B cell (primary cell): Measurements from ENCODE around the gene FAM217A. TPM values are rescaled to one million over a fixed set of nuclear protein-coding genes. Genes with fewer than 3 reads are reported as not detected.

Source experiments
- ATAC-seq: fragments of 200-7000 bp; cut with Tn5 transposase; one replicate; pipeline ENCODE4 v1.10.0; 2021; ENCODE audit warnings: low read depth, mild to moderate bottlenecking, moderate number of reproducible peaks, moderate library complexity
- CTCF ChIA-PET: fragments of 350-600 bp; sonication (Branson Sonifier 250); formaldehyde crosslinking; loops from one replicate; lab custom pipeline; 2021; ENCODE audit warnings: antibody characterized with exemption, inconsistent platforms; lab: Charles Lee
- POLR2A ChIA-PET: fragments of 350-600 bp; sonication (Branson Sonifier 250); formaldehyde crosslinking; loops from one replicate; lab custom pipeline; 2021; ENCODE audit warnings: antibody characterized with exemption; lab: Charles Lee
- DNase-seq: peaks from one replicate; pipeline ENCODE4 v3.0.0; 2013
- H2AFZ ChIP-seq: 2 replicates; pipeline ENCODE4 v1.6.1; 2012; ENCODE audit warnings: mild to moderate bottlenecking, low read depth, low read length; ENCODE audit not compliant: insufficient read depth, poor library complexity, severe bottlenecking
- H3K27ac ChIP-seq, 2 donors: 1 replicate in 1 of 2; 2 replicates in 1 of 2; pipeline ENCODE4 v1.5.1; 2012 to 2013; ENCODE audit warnings: low read length in 2 of 2, mild to moderate bottlenecking in 2 of 2, moderate library complexity in 1 of 2
- H3K27me3 ChIP-seq, 4 experiments: fragments of 200-600 bp in 1 of 4; sonication (generic) in 1 of 4; replicated peaks in 1 of 4; 1 replicate in 2 of 4; 2 replicates in 2 of 4; pipeline versions ENCODE4 v1.6.1 to v1.7.0; 2013 to 2016; ENCODE audit warnings: low read length in 3 of 4, mild to moderate bottlenecking in 2 of 4, mixed read lengths in 1 of 4, moderate library complexity in 1 of 4; ENCODE audit not compliant: insufficient read depth in 4 of 4, control insufficient read depth in 3 of 4; ENCODE audit errors: control extremely low read depth in 1 of 4
- H3K36me3 ChIP-seq, 2 experiments: replicated peaks in 1 of 2; 1 replicate in 1 of 2; 2 replicates in 1 of 2; pipeline versions ENCODE4 v1.6.1 to v1.7.1; 2013; ENCODE audit warnings: low read length in 1 of 2; ENCODE audit not compliant: insufficient read depth in 2 of 2, control insufficient read depth in 1 of 2; ENCODE audit errors: control extremely low read depth in 1 of 2, extremely low read depth in 1 of 2
- H3K4me1 ChIP-seq, 2 donors: fragments of 200-600 bp in 1 of 2; sonication (generic) in 1 of 2; 1 replicate in 1 of 2; 2 replicates in 1 of 2; pipeline versions ENCODE4 v1.5.1 to v1.6.1; 2013 to 2017; ENCODE audit warnings: low read length in 2 of 2; ENCODE audit not compliant: control insufficient read depth in 2 of 2, insufficient read depth in 2 of 2
- H3K4me2 ChIP-seq: replicated peaks from 2 replicates; pipeline ENCODE3; 2012; ENCODE audit warnings: mild to moderate bottlenecking, low read depth, low read length; ENCODE audit not compliant: poor library complexity, severe bottlenecking
- H3K4me3 ChIP-seq, 5 experiments: fragments of 200-600 bp in 1 of 5; sonication (generic) in 1 of 5; 1 replicate in 3 of 5; 2 replicates in 2 of 5; pipeline versions ENCODE4 v1.5.1 to v1.7.0; 2011 to 2016; ENCODE audit warnings: low read length in 4 of 5, mild to moderate bottlenecking in 4 of 5, low read depth in 2 of 5, control low read depth in 1 of 5, moderate library complexity in 1 of 5; ENCODE audit not compliant: insufficient read depth in 1 of 5; ENCODE audit errors: control extremely low read depth in 1 of 5, extremely low read depth in 1 of 5
- H3K79me2 ChIP-seq: fragments of 200-600 bp; sonication (generic); one replicate; pipeline ENCODE4 v1.6.0; 2016; ENCODE audit warnings: low read length; ENCODE audit not compliant: control insufficient read depth, insufficient read depth
- H3K9ac ChIP-seq: fragments of 200-600 bp; sonication (generic); 2 replicates; pipeline ENCODE4 v1.6.1; 2017; ENCODE audit warnings: mild to moderate bottlenecking, low read length, moderate library complexity
- H3K9me3 ChIP-seq, 3 donors: one replicate each; pipeline versions ENCODE4 v1.6.1 to v1.7.1; 2013; ENCODE audit warnings: low read length in 2 of 3; ENCODE audit not compliant: control insufficient read depth in 2 of 3, insufficient read depth in 1 of 3; ENCODE audit errors: control extremely low read depth in 1 of 3
- H4K20me1 ChIP-seq: 2 replicates; pipeline ENCODE4 v1.6.0; 2012; ENCODE audit warnings: mild to moderate bottlenecking, low read length; ENCODE audit not compliant: insufficient read depth, control insufficient read depth, poor library complexity, severe bottlenecking
- H3K27ac Mint-ChIP-seq: one replicate; pipeline ENCODE4 v1.8.0; 2021; ENCODE audit warnings: mixed read lengths
- H3K27me3 Mint-ChIP-seq: one replicate; pipeline ENCODE4 v1.8.0; 2021; ENCODE audit warnings: mixed read lengths
- H3K4me1 Mint-ChIP-seq: one replicate; pipeline ENCODE4 v1.8.0; 2021; ENCODE audit warnings: mixed read lengths
- H3K4me3 Mint-ChIP-seq: one replicate; pipeline ENCODE4 v1.8.0; 2021; ENCODE audit warnings: mixed read lengths
- H3K9me3 Mint-ChIP-seq: one replicate; pipeline ENCODE4 v1.8.0; 2022; ENCODE audit warnings: mixed read lengths; ENCODE audit not compliant: insufficient read depth
- EZH2 ChIP-seq: IDR thresholded peaks from 2 replicates; pipeline ENCODE4 v1.6.1; 2012; ENCODE audit warnings: borderline replicate concordance, low read depth, mild to moderate bottlenecking, moderate library complexity, low read length; ENCODE audit not compliant: insufficient read depth, poor library complexity, severe bottlenecking
- WGBS: methylation state at CpG from one replicate; pipeline ENCODE4 v1.1.5; 2013; ENCODE audit warnings: missing lambda C conversion rate; ENCODE audit not compliant: insufficient coverage; 5-methylcytosine and 5-hydroxymethylcytosine counted together
- intact Hi-C: fragments of 100-400 bp; cut with micrococcal nuclease; formaldehyde crosslinking; loops from one replicate; pipeline ENCODE4 v1.10.0; 2022
- polyA plus RNA-seq: library from polyadenylated mRNA; depleted of rRNA; stranded (reverse); fragments of >200 nt; gene quantifications from 2 replicates; pipeline ENCODE4 v1.2.3, GENCODE V29; 2012
- total RNA-seq, 2 donors: library from RNA; stranded (reverse); fragments of 120-200 nt in 1 of 2; gene quantifications; 1 replicate in 1 of 2; 2 replicates in 1 of 2; pipeline versions ENCODE4 v1.2.3 to v1.2.4, GENCODE V29; 2013 to 2022
- TF ChIP-seq, protein P1 (sequence below): fragments of 200-600 bp; IDR thresholded peaks from one replicate; pipeline ENCODE4 v1.8.0; 2022; ENCODE audit warnings: antibody characterized with exemption, mild to moderate bottlenecking

Gene FAM217A
- total and polyA plus RNA-seq, 2 donors (not counting 1 experiment from before 2014, with no cell fraction given): not detected

DNA sequence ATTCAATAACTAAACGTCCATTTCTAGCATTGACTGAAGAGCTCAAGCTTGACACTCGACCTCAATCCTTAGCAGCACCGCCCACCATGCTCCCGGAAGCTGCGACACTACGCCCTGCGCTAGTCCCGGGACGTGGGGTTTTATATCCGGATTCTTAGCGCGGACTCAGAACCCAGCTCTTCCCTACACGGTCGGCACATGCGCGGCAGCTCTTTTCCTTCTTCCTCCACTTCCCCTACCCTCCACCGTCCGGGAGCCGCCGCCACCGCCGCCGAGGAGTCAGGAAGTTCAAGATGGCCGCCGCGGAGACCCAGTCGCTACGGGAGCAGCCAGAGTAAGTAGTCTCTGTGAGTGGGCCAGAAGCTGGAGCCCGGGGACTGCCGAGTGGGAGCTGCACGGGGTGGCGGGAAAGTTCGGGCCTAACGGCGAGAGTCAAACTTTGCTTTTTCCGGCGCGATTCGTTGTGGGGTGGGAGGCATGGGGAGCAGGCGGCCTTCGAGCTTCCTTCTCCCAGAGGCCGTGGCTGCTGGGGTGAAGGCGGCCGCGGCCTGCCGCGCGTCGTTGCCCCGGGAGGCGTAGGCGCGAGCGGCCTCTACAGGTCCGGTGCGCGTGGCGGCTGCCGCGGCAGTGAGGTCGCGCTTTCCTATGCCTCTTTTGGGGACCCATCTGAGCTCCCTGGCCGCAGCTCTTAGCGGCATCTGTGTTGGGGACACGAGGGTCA, 57.6 kb downstream of the FAM217A start:
- no peaks in the 10 kb centered on the region for H3K27me3 Mint-ChIP-seq
- H3K79me2 ChIP-seq: peaks cover 46% of the 10 kb centered on the region
- peak overlapping the region; percentile 70 to 97 (median 88) for H3K4me3 ChIP-seq

More for the DNA sequence above, 57.6 kb downstream of the FAM217A start:
- POLR2A ChIA-PET: interaction anchor here (0.5 to 2.3 kb wide), 5 partner anchors 114 to 1130 kb away, joined by 5 to 15 read pairs (median 5); partner anchors contain the start of genes ECI2, FAM50B and PSMG4
- Histone ChIP-seq H2AFZ (peak overlapping the region; percentile 94), H3K27ac (peak overlapping the region; percentile 97 to 99), H3K36me3 (peaks cover 0 to 11% of the 10 kb centered on the region in 2 experiments), H3K27me3 (no peaks in the 10 kb centered on the region), H4K20me1 (peaks cover 46% of the 10 kb centered on the region), H3K9ac (peak overlapping the region; percentile 94), H3K4me1 (peaks cover 39 to 49% of the 10 kb centered on the region in 2 donors), H3K9me3 (no peaks in the 10 kb centered on the region), H3K4me2 (peak overlapping the region; percentile 80)
- H3K27ac Mint-ChIP-seq: peak overlapping the region; percentile 99
- CTCF ChIA-PET: interaction anchor here (0.6 to 3.5 kb wide), 30 partner anchors 9 to 1257 kb away, joined by 3 to 33 read pairs (median 4); partner anchors contain the start of genes ECI2 and FAM50B
- WGBS: under 1% methylated on average over 64 of the region's 65 CpGs
- TF ChIP-seq, protein P1, sequence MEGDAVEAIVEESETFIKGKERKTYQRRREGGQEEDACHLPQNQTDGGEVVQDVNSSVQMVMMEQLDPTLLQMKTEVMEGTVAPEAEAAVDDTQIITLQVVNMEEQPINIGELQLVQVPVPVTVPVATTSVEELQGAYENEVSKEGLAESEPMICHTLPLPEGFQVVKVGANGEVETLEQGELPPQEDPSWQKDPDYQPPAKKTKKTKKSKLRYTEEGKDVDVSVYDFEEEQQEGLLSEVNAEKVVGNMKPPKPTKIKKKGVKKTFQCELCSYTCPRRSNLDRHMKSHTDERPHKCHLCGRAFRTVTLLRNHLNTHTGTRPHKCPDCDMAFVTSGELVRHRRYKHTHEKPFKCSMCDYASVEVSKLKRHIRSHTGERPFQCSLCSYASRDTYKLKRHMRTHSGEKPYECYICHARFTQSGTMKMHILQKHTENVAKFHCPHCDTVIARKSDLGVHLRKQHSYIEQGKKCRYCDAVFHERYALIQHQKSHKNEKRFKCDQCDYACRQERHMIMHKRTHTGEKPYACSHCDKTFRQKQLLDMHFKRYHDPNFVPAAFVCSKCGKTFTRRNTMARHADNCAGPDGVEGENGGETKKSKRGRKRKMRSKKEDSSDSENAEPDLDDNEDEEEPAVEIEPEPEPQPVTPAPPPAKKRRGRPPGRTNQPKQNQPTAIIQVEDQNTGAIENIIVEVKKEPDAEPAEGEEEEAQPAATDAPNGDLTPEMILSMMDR: peak; percentile 54
- no peak for TF ChIP-seq EZH2
- intact Hi-C loops: loop anchor here (1.0 to 2.0 kb wide), 3 partner anchors 114 to 763 kb away; partner anchors contain the start of genes ECI2 and PSMG4
- peak overlapping the region; percentile 98 for H3K4me3 Mint-ChIP-seq
- DNase-seq (peak; percentile 91), ATAC-seq (peak; percentile 64)
- H3K4me1 Mint-ChIP-seq: peaks cover 69% of the 10 kb centered on the region
- no peaks in the 10 kb centered on the region for H3K9me3 Mint-ChIP-seq
